H1 (cell line): ENCODE data around the gene BARHL2. TPM values are rescaled to one million over a fixed set of nuclear protein-coding genes. Genes with fewer than 3 reads are reported as not detected.

Experiments
- CBX5 ChIP-seq: fragments of 300-800, 300-1000 bp; sonication (generic); IDR thresholded peaks from 2 replicates; pipeline ENCODE4 v1.7.1; 2016; ENCODE audit warnings: antibody characterized with exemption, low read length, low read depth
- JUND ChIP-seq: IDR thresholded peaks from 2 replicates; pipeline ENCODE4 v1.6.1; 2011; ENCODE audit warnings: mild to moderate bottlenecking, improper control_type of control experiment, low read length
- MAX ChIP-seq: IDR thresholded peaks from 2 replicates; pipeline ENCODE4 v1.6.1; 2012; ENCODE audit warnings: inconsistent platforms
- POLR2A ChIP-seq, 2 experiments: IDR thresholded peaks; 1 replicate in 1 of 2; 2 replicates in 1 of 2; pipeline ENCODE4 v1.6.1; 2011; ENCODE audit warnings: low read depth in 2 of 2, low read length in 2 of 2, mild to moderate bottlenecking in 2 of 2; ENCODE audit errors: control extremely low read depth in 1 of 2
- TEAD4 ChIP-seq: IDR thresholded peaks from 2 replicates; pipeline ENCODE4 v1.6.1; 2012; ENCODE audit warnings: low read depth, low read length, inconsistent platforms, mixed read lengths
- polyA plus RNA-seq, 7 experiments: library from polyadenylated mRNA; depleted of rRNA in 3 of 7; stranded (reverse) in 5 of 7; unstranded in 2 of 7; fragments of >200 nt in 5 of 7; fragments of 200-250 nt in 2 of 7; gene quantifications; 1 replicate in 5 of 7; 2 replicates in 1 of 7; 4 replicates in 1 of 7; pipeline versions ENCODE4 v1.2.1 to v1.2.3, GENCODE V29; 2011 to 2013; ENCODE audit warnings: missing spikeins in 2 of 7, mixed read lengths in 2 of 7
- total RNA-seq: library from RNA; stranded (reverse); fragmentation: NEBNext Ultra II Directional; extraction: Animal tissue kit (Norgen Biotek cat#: 25700); gene quantifications from 2 replicates; pipeline ENCODE4 v1.2.1, GENCODE V29; 2021

BARHL2 gene
- total and polyA plus RNA-seq, 2 of the 8 experiments (the other 6 are each of a cell fraction or from before 2014, with no cell fraction given) = 0.15 TPM; not detected in 1

GRCh38 chr1:90723590-90724108 lies 6.5 kb upstream of the BARHL2 start (continued):
- no peak for TF ChIP-seq CBX5
- TF ChIP-seq TEAD4 = no peak
- TF ChIP-seq POLR2A (IDR thresholded peaks at IDR 0.05; ENCODE audit: control extremely low read depth in 1 of 2, low read depth in 2 of 2, low read length in 2 of 2) = no peak
- TF ChIP-seq MAX = peak; percentile 34; the same call in 1 of the 2 replicates
- TF ChIP-seq JUND = 0 out of 2 replicates have a peak, but pooled peaks have one; percentile 10
- TF ChIP-seq, all 59 proteins: peak for 13
